ENCODE measurements around the gene TRPM1.

The TRPM1 gene

GRCh38 chr15:31049682-31050615 is 51.6 kb downstream of the TRPM1 start:
- no peak for DNase-seq (ENCODE audit: low read depth)

- DNase-seq (ENCODE audit: low read depth) = no peak
These were observed 52.4 kb downstream of the TRPM1 start for GRCh38 chr15:31049111-31049510.

- no peak for DNase-seq (ENCODE audit: low read depth)
These were observed 54.1 kb downstream of the TRPM1 start for GRCh38 chr15:31047437-31047836.

- DNase-seq (ENCODE audit: low read depth) = no peak
These were observed 54.7 kb downstream of the TRPM1 start for GRCh38 chr15:31046759-31047359.

GRCh38 chr15:31045606-31046005 is 55.9 kb downstream of the TRPM1 start:
- DNase-seq (ENCODE audit: low read depth) = no peak

- no peak for DNase-seq (ENCODE audit: low read depth)
These were observed 58.8 kb downstream of the TRPM1 start for GRCh38 chr15:31042751-31043150.

GRCh38 chr15:31041610-31042009 is 59.9 kb downstream of the TRPM1 start:
- DNase-seq (ENCODE audit: low read depth) = no peak

GRCh38 chr15:31040611-31041010 is 60.9 kb downstream of the TRPM1 start:
- DNase-seq (ENCODE audit: low read depth) = no peak

- no peak for DNase-seq (ENCODE audit: low read depth)
These were observed 61.6 kb downstream of the TRPM1 start for GRCh38 chr15:31039961-31040360.

- no peak for DNase-seq (ENCODE audit: low read depth)
These were observed 63.6 kb downstream of the TRPM1 start for GRCh38 chr15:31037731-31038477.

GRCh38 chr15:31036783-31037182 is 64.7 kb downstream of the TRPM1 start:
- no peak for DNase-seq (ENCODE audit: low read depth)

GRCh38 chr15:31035610-31036009 is 65.9 kb downstream of the TRPM1 start:
- DNase-seq (ENCODE audit: low read depth) = no peak

- no peak for DNase-seq (ENCODE audit: low read depth)
These were observed 67.4 kb downstream of the TRPM1 start for GRCh38 chr15:31034152-31034551.

GRCh38 chr15:31032961-31033371 is 68.6 kb downstream of the TRPM1 start:
- no peak for DNase-seq (ENCODE audit: low read depth)

- DNase-seq (ENCODE audit: low read depth) = no peak
These were observed 70.0 kb downstream of the TRPM1 start for GRCh38 chr15:31031471-31032067.

- no peak for DNase-seq (ENCODE audit: low read depth)
These were observed 73.5 kb downstream of the TRPM1 start for GRCh38 chr15:31027910-31028578.

GRCh38 chr15:31025996-31026395 is 75.5 kb downstream of the TRPM1 start:
- DNase-seq (ENCODE audit: low read depth) = no peak

GRCh38 chr15:31024979-31025378 is 76.5 kb downstream of the TRPM1 start:
- DNase-seq (ENCODE audit: low read depth) = no peak

GRCh38 chr15:31024330-31024729 is 77.2 kb downstream of the TRPM1 start:
- DNase-seq (ENCODE audit: low read depth) = peak; percentile 93

- no peak for DNase-seq (ENCODE audit: low read depth)
These were observed 77.7 kb downstream of the TRPM1 start for GRCh38 chr15:31023841-31024240.

GRCh38 chr15:31021067-31021665 is 80.4 kb downstream of the TRPM1 start:
- DNase-seq (ENCODE audit: low read depth) = no peak
